Measurements from ENCODE around the gene SLC16A10.

Gene SLC16A10

GRCh38 chr6:111215131-111215530 is 127.8 kb downstream of the SLC16A10 start:
- no peaks in the 10 kb centered on the region for H3K36me3 ChIP-seq (ENCODE audit: insufficient read depth, low read length)
- H3K9ac ChIP-seq (ENCODE audit: low read length): no peak overlapping the region
- no peak overlapping the region for H3K27ac ChIP-seq (ENCODE audit: low read depth, low read length, poor library complexity, severe bottlenecking)
- no peaks in the 10 kb centered on the region for H3K4me1 ChIP-seq (ENCODE audit: insufficient read depth, low read length, severe bottlenecking)
- H3K4me2 ChIP-seq (ENCODE audit: low read length): no peak overlapping the region
- no peaks in the 10 kb centered on the region for H3K9me2 ChIP-seq (ENCODE audit: low read depth, low read length)
- TF ChIP-seq EZH2 (IDR thresholded peaks at IDR 0.05; ENCODE audit: borderline replicate concordance, low read length): no peak
- TF ChIP-seq CTCF (IDR thresholded peaks at IDR 0.05; ENCODE audit: low read length): no peak
- H3F3A ChIP-seq (ENCODE audit: insufficient read depth, low read length): no peaks in the 10 kb centered on the region
- H3K27me3 ChIP-seq (ENCODE audit: insufficient read depth, low read length): no peaks in the 10 kb centered on the region
- H3K79me2 ChIP-seq (ENCODE audit: insufficient read depth, low read length): no peaks in the 10 kb centered on the region
- H4K20me1 ChIP-seq (ENCODE audit: insufficient read depth, low read length): no peaks in the 10 kb centered on the region
- H3K4me3 ChIP-seq (ENCODE audit: low read depth, low read length, poor library complexity, severe bottlenecking): no peak overlapping the region
- no peak overlapping the region for H2AFZ ChIP-seq (ENCODE audit: low read length)
- H3K9me3 ChIP-seq (ENCODE audit: low read length): no peaks in the 10 kb centered on the region

- no peaks in the 10 kb centered on the region for H4K20me1 ChIP-seq (ENCODE audit: insufficient read depth, low read length)
- H3K27me3 ChIP-seq (ENCODE audit: insufficient read depth, low read length): no peaks in the 10 kb centered on the region
- H3K79me2 ChIP-seq (ENCODE audit: insufficient read depth, low read length): no peaks in the 10 kb centered on the region
- no peaks in the 10 kb centered on the region for H3K9me2 ChIP-seq (ENCODE audit: low read depth, low read length)
- TF ChIP-seq CTCF (IDR thresholded peaks at IDR 0.05; ENCODE audit: low read length): no peak
- no peak for TF ChIP-seq EZH2 (IDR thresholded peaks at IDR 0.05; ENCODE audit: borderline replicate concordance, low read length)
- no peak overlapping the region for H3K27ac ChIP-seq (ENCODE audit: low read depth, low read length, poor library complexity, severe bottlenecking)
- H2AFZ ChIP-seq (ENCODE audit: low read length): no peak overlapping the region
- no peaks in the 10 kb centered on the region for H3K9me3 ChIP-seq (ENCODE audit: low read length)
- H3K4me1 ChIP-seq (ENCODE audit: insufficient read depth, low read length, severe bottlenecking): no peaks in the 10 kb centered on the region
- H3K4me3 ChIP-seq (ENCODE audit: low read depth, low read length, poor library complexity, severe bottlenecking): no peak overlapping the region
- no peak overlapping the region for H3K4me2 ChIP-seq (ENCODE audit: low read length)
- H3K36me3 ChIP-seq (ENCODE audit: insufficient read depth, low read length): no peaks in the 10 kb centered on the region
- no peaks in the 10 kb centered on the region for H3F3A ChIP-seq (ENCODE audit: insufficient read depth, low read length)
- no peak overlapping the region for H3K9ac ChIP-seq (ENCODE audit: low read length)
Measured at GRCh38 chr6:111219785-111220184, 132.5 kb downstream of the SLC16A10 start.

- no peaks in the 10 kb centered on the region for H3K36me3 ChIP-seq (ENCODE audit: insufficient read depth, low read length)
- no peak overlapping the region for H3K27ac ChIP-seq (ENCODE audit: low read depth, low read length, poor library complexity, severe bottlenecking)
- no peaks in the 10 kb centered on the region for H3K9me2 ChIP-seq (ENCODE audit: low read depth, low read length)
- no peaks in the 10 kb centered on the region for H4K20me1 ChIP-seq (ENCODE audit: insufficient read depth, low read length)
- H3K9ac ChIP-seq (ENCODE audit: low read length): no peak overlapping the region
- H3F3A ChIP-seq (ENCODE audit: insufficient read depth, low read length): no peaks in the 10 kb centered on the region
- H3K9me3 ChIP-seq (ENCODE audit: low read length): no peaks in the 10 kb centered on the region
- no peak for TF ChIP-seq EZH2 (IDR thresholded peaks at IDR 0.05; ENCODE audit: borderline replicate concordance, low read length)
- TF ChIP-seq CTCF (IDR thresholded peaks at IDR 0.05; ENCODE audit: low read length): no peak
- H3K4me2 ChIP-seq (ENCODE audit: low read length): no peak overlapping the region
- no peak overlapping the region for H3K4me3 ChIP-seq (ENCODE audit: low read depth, low read length, poor library complexity, severe bottlenecking)
- no peak overlapping the region for H2AFZ ChIP-seq (ENCODE audit: low read length)
- H3K4me1 ChIP-seq (ENCODE audit: insufficient read depth, low read length, severe bottlenecking): no peaks in the 10 kb centered on the region
- H3K27me3 ChIP-seq (ENCODE audit: insufficient read depth, low read length): no peaks in the 10 kb centered on the region
- no peaks in the 10 kb centered on the region for H3K79me2 ChIP-seq (ENCODE audit: insufficient read depth, low read length)
Measured at GRCh38 chr6:111220383-111221031, 133.2 kb downstream of the SLC16A10 start.
